HCT116 (cell line): ENCODE data around the gene UBE2V1. TPM values are rescaled to one million over a fixed set of nuclear protein-coding genes. Genes with fewer than 3 reads are reported as not detected.

Experiments used
- ATAC-seq: fragments of 200-7000 bp; cut with Tn5 transposase; 2 replicates; pipeline ENCODE4 v1.9.1; 2020; ENCODE audit warnings: mild to moderate bottlenecking, moderate library complexity
- BruUV-seq: library from RNA; stranded (reverse); fragments of 400-500 nt; replicated peaks from 2 replicates; lab custom pipeline; 2021; lab: Mats Ljungman, UMichigan
- CTCF ChIA-PET: fragments of 300-600 bp; sonication (Branson Sonifier 250); formaldehyde crosslinking; loops from one replicate; lab custom pipeline; 2021; ENCODE audit warnings: antibody characterized with exemption; lab: Charles Lee
- POLR2A ChIA-PET: fragments of 300-600, 350-600 bp; sonication (Branson Sonifier 250); formaldehyde crosslinking; loops from one replicate; lab custom pipeline; 2021; ENCODE audit warnings: antibody characterized with exemption; lab: Charles Lee
- RAD21 ChIA-PET, 2 experiments: fragments of 300-600 bp; sonication (Branson Sonifier 250); formaldehyde crosslinking; loops; one replicate each; lab custom pipeline; 2023; ENCODE audit warnings: low total read pairs in 2 of 2; ENCODE audit not compliant: uncharacterized antibody in 2 of 2, unreplicated experiment in 2 of 2, low non-redundant PET in 1 of 2; lab: Charles Lee
- DNase-seq: peaks from one replicate; pipeline ENCODE4 v3.0.0-alpha.2; 2010; ENCODE audit warnings: low read depth, low spot score
- H2AFZ ChIP-seq: fragments of 200-600 bp; shearing (Covaris generic), sonication (generic); 2 replicates; pipeline ENCODE4 v1.6.1; 2017; ENCODE audit warnings: low read depth, mixed run types, mixed read lengths, antibody characterized with exemption, low read length; ENCODE audit not compliant: poor library complexity, severe bottlenecking
- H3K27ac ChIP-seq: 2 replicates; pipeline ENCODE4 v1.5.1; 2012; ENCODE audit warnings: low read depth, low read length
- H3K27me3 ChIP-seq: fragments of 200-600 bp; sonication (generic); 2 replicates; pipeline ENCODE4 v1.6.1; 2016; ENCODE audit warnings: mixed run types, low read length, mixed read lengths; ENCODE audit not compliant: insufficient read depth
- H3K36me3 ChIP-seq, 2 experiments: fragments of 200-500 bp in 1 of 2; fragments of 200-600 bp in 1 of 2; sonication (Bioruptor generic) in 1 of 2; sonication (generic) in 1 of 2; 2 replicates each; pipeline versions ENCODE4 v1.5.1 to v1.6.1; 2014 to 2016; ENCODE audit warnings: low read length in 2 of 2, inconsistent platforms in 1 of 2, mixed read lengths in 1 of 2, mixed run types in 1 of 2; ENCODE audit not compliant: insufficient read depth in 2 of 2, control insufficient read depth in 1 of 2
- H3K4me1 ChIP-seq, 2 experiments: fragments of 200-600 bp in 1 of 2; sonication (generic) in 1 of 2; 2 replicates each; pipeline versions ENCODE4 v1.5.1 to v1.6.1; 2012 to 2017; ENCODE audit warnings: low read length in 2 of 2, inconsistent platforms in 1 of 2, mild to moderate bottlenecking in 1 of 2, mixed read lengths in 1 of 2, mixed run types in 1 of 2, moderate library complexity in 1 of 2; ENCODE audit not compliant: insufficient read depth in 2 of 2, control insufficient read depth in 1 of 2
- H3K4me2 ChIP-seq: fragments of 200-600 bp; sonication (generic); 2 replicates; pipeline ENCODE4 v1.6.1; 2017; ENCODE audit warnings: mixed run types, low read length, mixed read lengths
- H3K4me3 ChIP-seq, 2 experiments: fragments of 200-600 bp in 1 of 2; sonication (generic) in 1 of 2; replicated peaks in 1 of 2; 2 replicates each; pipeline ENCODE4 v1.5.1; 2011 to 2016; ENCODE audit warnings: low read length in 2 of 2, control low read depth in 1 of 2, low read depth in 1 of 2, mild to moderate bottlenecking in 1 of 2, mixed read lengths in 1 of 2, mixed run types in 1 of 2
- H3K79me2 ChIP-seq: fragments of 200-600 bp; sonication (generic); 2 replicates; pipeline ENCODE4 v1.6.1; 2017; ENCODE audit warnings: mild to moderate bottlenecking, mixed run types, low read length, moderate library complexity, mixed read lengths; ENCODE audit not compliant: insufficient read depth
- H3K9ac ChIP-seq: fragments of 200-600 bp; sonication (generic); 2 replicates; pipeline ENCODE4 v1.6.1; 2016; ENCODE audit warnings: low read length, mixed read lengths
- H3K9me2 ChIP-seq: fragments of 200-600 bp; sonication (generic), shearing (Covaris generic); 2 replicates; pipeline ENCODE4 v1.6.1; 2017; ENCODE audit warnings: mixed run types, mild to moderate bottlenecking, moderate library complexity; ENCODE audit not compliant: insufficient read depth
- H3K9me3 ChIP-seq, 2 experiments: fragments of 200-500 bp in 1 of 2; fragments of 200-600 bp in 1 of 2; sonication (Bioruptor generic) in 1 of 2; sonication (generic) in 1 of 2; 2 replicates each; pipeline ENCODE4 v1.6.1; 2014 to 2017; ENCODE audit warnings: low read length in 2 of 2, mixed read lengths in 2 of 2, inconsistent platforms in 1 of 2, low read depth in 1 of 2, mild to moderate bottlenecking in 1 of 2, mixed run types in 1 of 2, moderate library complexity in 1 of 2; ENCODE audit not compliant: control insufficient read depth in 1 of 2, insufficient read depth in 1 of 2
- H4K20me1 ChIP-seq: fragments of 200-600 bp; sonication (generic), shearing (Covaris generic); 2 replicates; pipeline ENCODE4 v1.6.1; 2017; ENCODE audit warnings: mixed run types, mild to moderate bottlenecking, moderate library complexity; ENCODE audit not compliant: insufficient read depth
- CBX3 ChIP-seq: IDR thresholded peaks from 2 replicates; pipeline ENCODE4 v1.6.1; 2012; ENCODE audit warnings: low read depth
- EGR1 ChIP-seq: IDR thresholded peaks from 2 replicates; pipeline ENCODE4 v1.6.1; 2012; ENCODE audit warnings: low read depth
- ELF1 ChIP-seq: IDR thresholded peaks from 2 replicates; pipeline ENCODE4 v1.6.1; 2012; ENCODE audit warnings: low read depth, borderline replicate concordance
- EZH2 ChIP-seq: fragments of 200-600 bp; sonication (generic); IDR thresholded peaks from 2 replicates; pipeline ENCODE4 v1.6.1; 2017; ENCODE audit warnings: antibody characterized with exemption, mixed run types
- EZH2phosphoT487 ChIP-seq: fragments of 200-600 bp; IDR thresholded peaks from 2 replicates; pipeline ENCODE4 v1.6.1; 2018; ENCODE audit warnings: antibody characterized with exemption, borderline replicate concordance
- FOSL1 ChIP-seq: IDR thresholded peaks from 2 replicates; pipeline ENCODE4 v1.6.1; 2012; ENCODE audit warnings: low read depth
- MAX ChIP-seq: IDR thresholded peaks from 2 replicates; pipeline ENCODE4 v1.6.1; 2012
- POLR2A ChIP-seq: IDR thresholded peaks from 2 replicates; pipeline ENCODE4 v1.7.0; 2011; ENCODE audit warnings: borderline replicate concordance; ENCODE audit not compliant: insufficient read depth, insufficient read length; ENCODE audit errors: extremely low read depth
- POLR2AphosphoS5 ChIP-seq: IDR thresholded peaks from 2 replicates; pipeline ENCODE4 v1.6.1; 2011; ENCODE audit warnings: mild to moderate bottlenecking, low read depth, low read length, moderate library complexity
- SIN3A ChIP-seq: IDR thresholded peaks from 2 replicates; pipeline ENCODE4 v1.6.1; 2012; ENCODE audit warnings: low read depth
- SP1 ChIP-seq: IDR thresholded peaks from 2 replicates; pipeline ENCODE4 v1.6.1; 2012; ENCODE audit warnings: low read depth
- SRF ChIP-seq: IDR thresholded peaks from 2 replicates; pipeline ENCODE4 v1.6.1; 2012; ENCODE audit warnings: low read depth
- TCF7L2 ChIP-seq: IDR thresholded peaks from 2 replicates; pipeline ENCODE4 v1.7.0; 2011; ENCODE audit warnings: borderline replicate concordance, inconsistent platforms; ENCODE audit not compliant: insufficient read depth, insufficient read length; ENCODE audit errors: extremely low read depth
- YY1 ChIP-seq: IDR thresholded peaks from 2 replicates; pipeline ENCODE4 v1.6.1; 2011; ENCODE audit warnings: low read length, low read depth, moderate library complexity, mild to moderate bottlenecking; ENCODE audit not compliant: insufficient replicate concordance; ENCODE audit errors: extremely low read depth
- ZFX ChIP-seq: fragments of 450-650 bp; IDR thresholded peaks from 2 replicates; pipeline ENCODE4 v1.6.1; 2017
- ZNF274 ChIP-seq: fragments of 200-500 bp; sonication (Bioruptor generic); IDR thresholded peaks from 2 replicates; pipeline ENCODE4 v1.6.1; 2014; ENCODE audit warnings: mild to moderate bottlenecking, low read depth, low read length, inconsistent platforms
- intact Hi-C: fragments of 100-400 bp; cut with micrococcal nuclease; formaldehyde crosslinking; loops from 2 replicates; pipeline ENCODE4 v1.10.0; 2022
- total RNA-seq: library from RNA; stranded (reverse); gene quantifications from one replicate; pipeline ENCODE4 v1.2.1, GENCODE V29; 2021; ENCODE audit not compliant: unreplicated experiment
- TF ChIP-seq, protein P1 (sequence below): IDR thresholded peaks from 2 replicates; pipeline ENCODE4 v1.6.1; 2011; ENCODE audit warnings: mild to moderate bottlenecking, low read length, moderate library complexity; ENCODE audit not compliant: insufficient replicate concordance; ENCODE audit errors: extremely low read depth
- TF ChIP-seq, protein P2 (sequence below): IDR thresholded peaks from 2 replicates; pipeline ENCODE4 v1.6.1; 2012

The UBE2V1 gene
- total RNA-seq, 1 experiment from 2014 or later, result 114 TPM

DNA sequence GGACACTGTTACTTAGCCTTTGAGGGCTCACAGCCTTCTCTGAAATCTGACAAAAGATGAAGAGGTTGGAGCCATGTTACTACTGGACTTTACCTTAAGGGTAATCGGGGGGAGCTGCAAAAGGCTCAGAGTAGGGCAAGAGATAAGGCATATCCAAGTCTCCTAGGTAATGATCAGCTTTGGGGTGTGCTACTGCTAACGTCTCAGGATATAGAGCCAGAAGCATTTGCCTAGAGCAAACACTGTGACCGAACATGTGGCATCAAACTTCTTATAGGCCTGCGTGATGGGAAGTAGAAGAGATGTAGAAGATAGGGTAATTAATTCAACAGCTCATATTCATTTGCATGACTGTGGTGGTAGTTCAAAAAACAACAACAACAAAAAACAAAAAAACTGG lies 11.1 kb downstream of the UBE2V1 start:
- DNase-seq, result no peak
- no TSS peak for BruUV-seq
- Histone ChIP-seq H4K20me1 (peaks cover 19% of the 10 kb centered on the region; the same call in 1 of the 2 replicates), H3K4me2 (no peak overlapping the region)
- TF ChIP-seq YY1 (no peak), ELF1 (no peak), SIN3A (no peak), CBX3 (no peak), TCF7L2 (no peak), MAX (no peak), ZNF274 (no peak), EZH2phosphoT487 (no peak), POLR2A (no peak), EGR1 (no peak), POLR2AphosphoS5 (no peak), EZH2 (no peak), SRF (no peak), FOSL1 (no peak), SP1 (no peak), ZFX (no peak)
- TF ChIP-seq, protein P1, sequence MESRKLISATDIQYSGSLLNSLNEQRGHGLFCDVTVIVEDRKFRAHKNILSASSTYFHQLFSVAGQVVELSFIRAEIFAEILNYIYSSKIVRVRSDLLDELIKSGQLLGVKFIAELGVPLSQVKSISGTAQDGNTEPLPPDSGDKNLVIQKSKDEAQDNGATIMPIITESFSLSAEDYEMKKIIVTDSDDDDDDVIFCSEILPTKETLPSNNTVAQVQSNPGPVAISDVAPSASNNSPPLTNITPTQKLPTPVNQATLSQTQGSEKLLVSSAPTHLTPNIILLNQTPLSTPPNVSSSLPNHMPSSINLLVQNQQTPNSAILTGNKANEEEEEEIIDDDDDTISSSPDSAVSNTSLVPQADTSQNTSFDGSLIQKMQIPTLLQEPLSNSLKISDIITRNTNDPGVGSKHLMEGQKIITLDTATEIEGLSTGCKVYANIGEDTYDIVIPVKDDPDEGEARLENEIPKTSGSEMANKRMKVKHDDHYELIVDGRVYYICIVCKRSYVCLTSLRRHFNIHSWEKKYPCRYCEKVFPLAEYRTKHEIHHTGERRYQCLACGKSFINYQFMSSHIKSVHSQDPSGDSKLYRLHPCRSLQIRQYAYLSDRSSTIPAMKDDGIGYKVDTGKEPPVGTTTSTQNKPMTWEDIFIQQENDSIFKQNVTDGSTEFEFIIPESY, result no peak
- TF ChIP-seq, protein P2, sequence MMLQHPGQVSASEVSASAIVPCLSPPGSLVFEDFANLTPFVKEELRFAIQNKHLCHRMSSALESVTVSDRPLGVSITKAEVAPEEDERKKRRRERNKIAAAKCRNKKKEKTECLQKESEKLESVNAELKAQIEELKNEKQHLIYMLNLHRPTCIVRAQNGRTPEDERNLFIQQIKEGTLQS, result no peak
- TF ChIP-seq, all 23 proteins: peak for 0
- intact Hi-C loops, result no loop called here
- Histone ChIP-seq H3K9ac (no peak overlapping the region), H2AFZ (no peak overlapping the region), H3K9me2 (no peaks in the 10 kb centered on the region), H3K9me3 (no peaks in the 10 kb centered on the region), H3K36me3 (peaks cover 0 to 21% of the 10 kb centered on the region in 2 experiments; a peak in 1 of 4 replicates), H3K27ac (no peak overlapping the region; the same call in 1 of the 2 replicates), H3K4me3 (no peak overlapping the region), H3K4me1 (peaks cover 59 to 74% of the 10 kb centered on the region in 2 experiments), H3K27me3 (no peaks in the 10 kb centered on the region), H3K79me2 (peaks cover 100% of the 10 kb centered on the region)
- RAD21 ChIA-PET, result interaction anchor here in 1 of 2 experiments (0.5 kb wide), 1 partner anchor 137 kb away, joined by 3 read pairs; no protein-coding TSS in a partner anchor
- POLR2A ChIA-PET, result no interaction called here
- CTCF ChIA-PET, result no interaction called here
- ATAC-seq, result no peak
